Keratinocyte (primary cell): ENCODE data around the gene SP140. TPM values are rescaled to one million over a fixed set of nuclear protein-coding genes. Genes with fewer than 3 reads are reported as not detected.

Experiments used
- DNase-seq: peaks from one replicate; pipeline ENCODE4 v3.0.0-alpha.2; 2011; ENCODE audit warnings: low read depth, missing footprints, low spot score
- FAIRE-seq: peaks from 2 replicates; lab custom pipeline; 2011; peaks lifted over from hg19 to GRCh38; lab: Jason Lieb, UNC
- H2AFZ ChIP-seq: 2 replicates; pipeline ENCODE4 v1.6.0; 2012; ENCODE audit warnings: low read length, control low read depth, inconsistent platforms; ENCODE audit not compliant: control insufficient read depth
- H3K27ac ChIP-seq: 2 replicates; pipeline ENCODE4 v1.5.1; 2011; ENCODE audit warnings: low read length; ENCODE audit not compliant: control insufficient read depth, insufficient read depth
- H3K27me3 ChIP-seq: 3 replicates; pipeline ENCODE4 v1.6.0; 2011; ENCODE audit warnings: low read length; ENCODE audit not compliant: control insufficient read depth, insufficient read depth; ENCODE audit errors: extremely low read depth
- H3K36me3 ChIP-seq, 2 experiments: 2 replicates in 1 of 2; 3 replicates in 1 of 2; pipeline ENCODE4 v1.5.1; 2011; ENCODE audit warnings: low read length in 2 of 2, mild to moderate bottlenecking in 1 of 2; ENCODE audit not compliant: control insufficient read depth in 2 of 2, insufficient read depth in 2 of 2; ENCODE audit errors: extremely low read depth in 1 of 2
- H3K4me1 ChIP-seq: 3 replicates; pipeline ENCODE4 v1.5.1; 2011; ENCODE audit warnings: low read length; ENCODE audit not compliant: control insufficient read depth, insufficient read depth; ENCODE audit errors: extremely low read depth
- H3K4me2 ChIP-seq: 3 replicates; pipeline ENCODE4 v1.6.0; 2011; ENCODE audit warnings: low read depth, low read length; ENCODE audit not compliant: control insufficient read depth, insufficient read depth; ENCODE audit errors: extremely low read depth
- H3K4me3 ChIP-seq, 3 experiments: fragments of 200-600 bp in 1 of 3; sonication (generic) in 1 of 3; 2 replicates in 2 of 3; 3 replicates in 1 of 3; pipeline ENCODE4 v1.5.1; 2011 to 2016; ENCODE audit warnings: low read length in 3 of 3, mild to moderate bottlenecking in 3 of 3, control low read depth in 2 of 3, inconsistent platforms in 1 of 3, low read depth in 1 of 3, mixed read lengths in 1 of 3, mixed run types in 1 of 3, moderate library complexity in 1 of 3; ENCODE audit not compliant: control insufficient read depth in 2 of 3, insufficient read depth in 2 of 3; ENCODE audit errors: extremely low read depth in 1 of 3
- H3K79me2 ChIP-seq: 2 replicates; pipeline ENCODE4 v1.6.0; 2012; ENCODE audit warnings: low read length; ENCODE audit not compliant: control insufficient read depth, insufficient read depth
- H3K9ac ChIP-seq: 3 replicates; pipeline ENCODE4 v1.6.0; 2011; ENCODE audit warnings: low read length; ENCODE audit not compliant: control insufficient read depth, insufficient read depth; ENCODE audit errors: extremely low read depth
- H3K9me1 ChIP-seq: 3 replicates; pipeline ENCODE4 v1.6.0; 2011; ENCODE audit warnings: low read length; ENCODE audit not compliant: control insufficient read depth, insufficient read depth; ENCODE audit errors: extremely low read depth
- H3K9me3 ChIP-seq: 2 replicates; pipeline ENCODE4 v1.5.1; 2012; ENCODE audit warnings: low read depth, low read length; ENCODE audit not compliant: control insufficient read depth
- H4K20me1 ChIP-seq: 3 replicates; pipeline ENCODE4 v1.6.0; 2011; ENCODE audit warnings: low read length; ENCODE audit not compliant: control insufficient read depth, insufficient read depth; ENCODE audit errors: extremely low read depth
- CTCF ChIP-seq, 3 experiments: IDR thresholded peaks in 1 of 3; conservative IDR thresholded peaks in 1 of 3; optimal IDR thresholded peaks in 1 of 3; 2 replicates in 2 of 3; 3 replicates in 1 of 3; pipeline versions ENCODE3 to v1.5.1; 2011; ENCODE audit warnings: low read length in 3 of 3, mild to moderate bottlenecking in 3 of 3, moderate library complexity in 2 of 3, control low read depth in 1 of 3, inconsistent platforms in 1 of 3; ENCODE audit not compliant: insufficient read depth in 2 of 3; ENCODE audit errors: extremely low read depth in 1 of 3
- EZH2 ChIP-seq: IDR thresholded peaks from one replicate; pipeline ENCODE4 v1.6.1; 2012; ENCODE audit warnings: inconsistent platforms, mild to moderate bottlenecking, low read length, moderate library complexity
- dilution Hi-C: fragments of 300-500 bp; cut with MboI; formaldehyde crosslinking; loops from one replicate; pipeline ENCODE4 v1.7.0; 2020; ENCODE audit warnings: low sequenced_read_pairs; ENCODE audit not compliant: extremely low pct_ligation_motif_present
- polyA plus RNA-seq, 5 experiments: library from polyadenylated mRNA; depleted of rRNA in 3 of 5; stranded (reverse) in 3 of 5; stranded (forward) in 1 of 5; unstranded in 1 of 5; fragments of >200 nt; gene quantifications; 1 replicate in 1 of 5; 2 replicates in 3 of 5; 3 replicates in 1 of 5; pipeline versions ENCODE4 v1.2.1 to v1.2.3, GENCODE V29; 2011 to 2012; ENCODE audit warnings: missing spikeins in 2 of 5, low read depth in 1 of 5, low replicate concordance in 1 of 5

Gene SP140
- polyA plus RNA-seq, 1 donor (not counting 4 experiments of a cell fraction or from before 2014, with no cell fraction given), result 1.2 TPM

- Histone ChIP-seq H3K4me3 (no peak overlapping the region), H3K9me3 (no peaks in the 10 kb centered on the region), H3K4me1 (no peaks in the 10 kb centered on the region), H3K36me3 (peaks cover 11 to 51% of the 10 kb centered on the region in 2 experiments), H3K9me1 (no peaks in the 10 kb centered on the region), H2AFZ (no peak overlapping the region), H3K27ac (no peak overlapping the region), H4K20me1 (no peaks in the 10 kb centered on the region), H3K27me3 (no peaks in the 10 kb centered on the region), H3K4me2 (no peak overlapping the region), H3K79me2 (no peaks in the 10 kb centered on the region), H3K9ac (no peak overlapping the region)
- peak; percentile 34 for FAIRE-seq
- dilution Hi-C loops, result no loop called here
- TF ChIP-seq CTCF (optimal IDR thresholded peaks at IDR 0.05 in 1 of 3, IDR thresholded peaks at IDR 0.05 in 1 of 3, conservative IDR thresholded peaks at IDR 0.05 in 1 of 3; ENCODE audit: extremely low read depth in 1 of 3, insufficient read depth in 2 of 3, low read length in 3 of 3), result no peak
- no peak for TF ChIP-seq EZH2
- no peak for DNase-seq
Observed at GRCh38 chr2:230208576-230208975, 17.0 kb upstream of the SP140 start.

- Histone ChIP-seq H3K9me1 (no peaks in the 10 kb centered on the region), H4K20me1 (no peaks in the 10 kb centered on the region), H3K9me3 (no peaks in the 10 kb centered on the region), H3K27me3 (no peaks in the 10 kb centered on the region), H3K4me2 (no peak overlapping the region), H3K36me3 (peaks cover 11 to 53% of the 10 kb centered on the region in 2 experiments), H3K79me2 (no peaks in the 10 kb centered on the region), H3K4me3 (no peak overlapping the region), H2AFZ (no peak overlapping the region), H3K4me1 (no peaks in the 10 kb centered on the region), H3K9ac (no peak overlapping the region), H3K27ac (no peak overlapping the region)
- DNase-seq, result no peak
- TF ChIP-seq EZH2 (no peak), CTCF (optimal IDR thresholded peaks at IDR 0.05 in 1 of 3, IDR thresholded peaks at IDR 0.05 in 1 of 3, conservative IDR thresholded peaks at IDR 0.05 in 1 of 3; ENCODE audit: extremely low read depth in 1 of 3, insufficient read depth in 2 of 3, low read length in 3 of 3) (no peak)
- FAIRE-seq, result no peak
- dilution Hi-C loops, result no loop called here
Observed at GRCh38 chr2:230209422-230210051, 16.0 kb upstream of the SP140 start.
